ENCODE measurements around the gene MRPS12.
"Not testable (repeated sequence)": the region's sequence is repeated elsewhere in the genome, so short reads cannot be mapped to it uniquely, and the experiment has no call there.

The MRPS12 gene

GRCh38 chr19:38941979-38942378, 11.2 kb downstream of the MRPS12 start:
- DNase-seq: no peak

- DNase-seq: no peak
Observed at GRCh38 chr19:38942471-38943181, 11.9 kb downstream of the MRPS12 start.

GRCh38 chr19:38944981-38945506, 14.3 kb downstream of the MRPS12 start:
- DNase-seq: peak; percentile 6

GRCh38 chr19:38945562-38946228, 15.0 kb downstream of the MRPS12 start:
- DNase-seq: no peak

GRCh38 chr19:38946229-38947010, 15.7 kb downstream of the MRPS12 start:
- no peak for DNase-seq

GRCh38 chr19:38949580-38950367, 19.0 kb downstream of the MRPS12 start:
- DNase-seq: no peak

GRCh38 chr19:38951187-38951586, 20.4 kb downstream of the MRPS12 start:
- DNase-seq: no peak

GRCh38 chr19:38952395-38953165, 21.8 kb downstream of the MRPS12 start:
- peak; percentile 58 for DNase-seq

- no peak for DNase-seq
Observed at GRCh38 chr19:38953677-38954076, 22.9 kb downstream of the MRPS12 start.

- no peak for DNase-seq
Observed at GRCh38 chr19:38956264-38956663, 25.5 kb downstream of the MRPS12 start.

GRCh38 chr19:38958301-38958700, 27.6 kb downstream of the MRPS12 start:
- no peak for DNase-seq

- DNase-seq: no peak
Observed at GRCh38 chr19:38959618-38960017, 28.9 kb downstream of the MRPS12 start.

- no peak for DNase-seq
Observed at GRCh38 chr19:38964738-38965137, 34.0 kb downstream of the MRPS12 start.

- not testable (repeated sequence) for DNase-seq
Observed at GRCh38 chr19:38966149-38966548, 35.4 kb downstream of the MRPS12 start.

- DNase-seq: no peak
Observed at GRCh38 chr19:38970664-38971532, 40.2 kb downstream of the MRPS12 start.

GRCh38 chr19:38971672-38972071, 40.9 kb downstream of the MRPS12 start:
- DNase-seq: no peak

- no peak for DNase-seq
Observed at GRCh38 chr19:38974624-38975213, 44.0 kb downstream of the MRPS12 start.

- DNase-seq: no peak
Observed at GRCh38 chr19:38975214-38975860, 44.6 kb downstream of the MRPS12 start, which contains the start of gene FBXO17. Gene FBXO17, minus strand, starts transcription at chr19:38975742. Its CDS starts 25,423 bp downstream, at chr19:38950319.

- DNase-seq: no peak
Observed at GRCh38 chr19:38975861-38976271, 45.1 kb downstream of the MRPS12 start.
